ENCODE results near the gene TBC1D3B. TPM values are rescaled to one million over a fixed set of nuclear protein-coding genes. Genes with fewer than 3 reads are reported as not detected.
"Not testable (repeated sequence)": the region's sequence is repeated elsewhere in the genome, so short reads cannot be mapped to it uniquely, and the experiment has no call there.

TBC1D3B gene
- polyA plus RNA-seq, 4 donors = 4.5 to 22.6 (median 12.3) TPM

DNA sequence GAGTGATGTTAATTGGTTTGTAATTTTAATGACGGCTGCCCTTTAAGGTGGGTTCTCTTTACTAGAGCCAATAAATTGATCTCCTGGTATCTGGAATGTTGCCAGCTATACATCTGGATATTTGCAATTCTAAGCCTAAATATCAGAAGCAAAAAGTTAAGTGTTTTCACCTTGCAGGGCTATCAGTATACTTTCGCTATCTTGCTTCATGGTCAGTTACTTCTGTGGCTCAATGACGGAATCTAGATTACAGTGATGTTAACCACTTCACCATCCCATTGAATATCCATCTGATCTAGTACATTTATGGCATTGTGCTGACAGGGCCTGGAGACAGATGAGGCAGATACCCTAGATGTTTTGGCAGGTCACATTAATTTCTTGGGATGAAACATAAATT, 44.5 kb downstream of the TBC1D3B start:
- DNase-seq (ENCODE audit: low read depth in 4 of 4, low spot score in 2 of 4) = no peak

DNA sequence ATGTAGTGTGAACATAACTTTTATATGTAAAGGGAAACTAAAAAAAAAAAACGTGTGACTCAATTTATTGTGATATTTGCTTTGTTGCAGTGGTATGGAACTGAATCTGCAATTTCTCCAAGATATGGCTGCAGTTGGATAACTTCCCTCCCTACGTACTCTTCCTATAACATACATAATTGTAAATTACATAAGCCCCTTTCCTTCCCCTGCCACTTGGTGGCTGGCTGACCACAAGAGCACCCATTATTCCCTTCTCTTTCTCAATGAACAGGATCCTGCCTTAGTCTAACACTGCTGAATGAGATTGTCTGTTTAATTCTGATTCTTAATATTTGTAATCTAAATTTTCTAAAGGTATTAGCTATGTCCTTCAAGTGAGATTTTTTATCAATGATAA, 45.0 kb downstream of the TBC1D3B start:
- no peak for DNase-seq (ENCODE audit: low read depth in 4 of 4, low spot score in 2 of 4)

DNA sequence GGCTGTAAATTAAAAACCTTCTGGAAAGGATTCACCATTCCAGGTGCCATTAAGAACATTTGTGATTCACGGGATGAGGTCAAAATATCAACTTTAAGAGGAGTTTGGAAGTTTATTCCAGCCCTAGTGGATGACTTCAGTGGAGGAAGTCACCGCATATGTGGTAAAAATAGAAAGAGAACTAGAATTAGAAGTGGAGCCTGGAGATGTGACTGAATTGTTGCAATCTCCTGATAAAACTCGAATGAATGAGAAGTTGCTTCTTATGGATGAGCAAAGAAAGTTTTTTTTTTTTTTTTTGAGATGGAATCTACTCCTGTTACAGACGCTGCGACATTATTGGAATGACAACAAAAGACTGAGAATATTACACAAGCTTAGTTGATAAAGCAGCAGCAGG, 46.1 kb downstream of the TBC1D3B start:
- DNase-seq (ENCODE audit: low read depth in 4 of 4, low spot score in 2 of 4) = no peak

DNA sequence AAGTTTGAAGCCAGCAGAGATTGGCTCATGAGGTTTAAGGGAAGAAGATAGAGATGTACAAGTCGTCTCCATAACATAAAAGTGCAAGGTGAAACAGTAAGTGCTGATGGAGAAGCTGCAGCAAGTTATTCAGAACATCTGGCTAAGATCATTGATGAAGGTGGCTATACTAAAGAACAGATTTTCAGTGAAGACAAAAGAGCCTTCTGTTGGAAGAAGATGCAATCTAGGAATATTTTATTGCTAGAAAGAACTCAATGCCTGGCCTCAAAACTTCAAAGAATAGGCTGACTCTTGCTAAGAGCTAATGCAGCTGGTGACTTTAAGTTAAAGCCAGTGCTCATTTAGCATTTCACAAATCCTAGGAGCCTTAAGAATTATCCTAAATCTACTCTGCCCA, 46.8 kb downstream of the TBC1D3B start:
- no peak for DNase-seq (ENCODE audit: low read depth in 4 of 4, low spot score in 2 of 4)

DNA sequence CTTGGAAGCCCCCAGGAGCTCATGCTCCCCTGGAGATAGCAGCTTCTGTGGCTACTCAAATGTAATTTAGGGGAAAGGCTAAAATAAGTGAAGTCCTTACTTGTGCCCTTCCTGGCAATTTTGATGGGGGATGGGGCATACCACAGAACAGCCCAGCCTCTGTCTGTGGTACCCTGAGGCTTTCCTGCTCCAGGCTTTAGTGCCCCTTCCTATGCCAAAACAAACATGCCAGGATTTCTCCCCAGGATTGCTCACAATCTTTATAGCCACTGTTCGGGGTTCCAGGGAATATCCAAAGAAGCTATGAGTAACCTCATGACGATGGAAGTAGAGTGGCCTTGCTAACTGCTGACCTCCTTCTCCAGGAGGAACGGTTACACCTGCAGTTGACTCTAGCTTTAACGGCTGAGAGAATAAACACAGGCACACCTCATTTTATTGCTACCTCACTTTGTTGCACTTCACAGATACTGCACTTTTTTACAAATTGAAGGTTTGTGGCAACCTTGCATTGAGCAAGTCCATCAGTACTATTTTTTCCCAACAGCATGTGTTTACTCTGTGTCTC, 47.9 kb downstream of the TBC1D3B start:
- DNase-seq (ENCODE audit: low read depth in 4 of 4, low spot score in 2 of 4) = no peak

DNA sequence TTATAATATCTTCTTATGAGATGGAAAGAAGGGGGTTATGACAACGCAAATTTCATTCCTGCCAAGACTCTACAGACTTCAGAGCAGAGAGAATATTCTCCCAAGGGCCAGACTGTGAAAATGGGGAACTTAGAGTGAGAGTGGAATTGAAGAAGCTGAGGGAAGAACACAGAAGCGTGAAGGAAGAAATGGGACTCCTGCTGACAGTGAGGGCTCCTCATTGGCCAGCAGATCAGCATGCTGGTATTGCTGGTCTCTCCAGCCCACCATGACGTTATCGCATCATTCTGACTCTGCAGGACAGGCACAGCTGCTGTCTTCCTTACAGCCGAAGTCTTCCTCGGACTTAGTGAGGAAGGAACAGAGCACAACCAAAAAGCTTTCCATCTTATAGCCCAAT, 48.5 kb downstream of the TBC1D3B start:
- no peak for DNase-seq (ENCODE audit: low read depth in 4 of 4, low spot score in 2 of 4)

DNA sequence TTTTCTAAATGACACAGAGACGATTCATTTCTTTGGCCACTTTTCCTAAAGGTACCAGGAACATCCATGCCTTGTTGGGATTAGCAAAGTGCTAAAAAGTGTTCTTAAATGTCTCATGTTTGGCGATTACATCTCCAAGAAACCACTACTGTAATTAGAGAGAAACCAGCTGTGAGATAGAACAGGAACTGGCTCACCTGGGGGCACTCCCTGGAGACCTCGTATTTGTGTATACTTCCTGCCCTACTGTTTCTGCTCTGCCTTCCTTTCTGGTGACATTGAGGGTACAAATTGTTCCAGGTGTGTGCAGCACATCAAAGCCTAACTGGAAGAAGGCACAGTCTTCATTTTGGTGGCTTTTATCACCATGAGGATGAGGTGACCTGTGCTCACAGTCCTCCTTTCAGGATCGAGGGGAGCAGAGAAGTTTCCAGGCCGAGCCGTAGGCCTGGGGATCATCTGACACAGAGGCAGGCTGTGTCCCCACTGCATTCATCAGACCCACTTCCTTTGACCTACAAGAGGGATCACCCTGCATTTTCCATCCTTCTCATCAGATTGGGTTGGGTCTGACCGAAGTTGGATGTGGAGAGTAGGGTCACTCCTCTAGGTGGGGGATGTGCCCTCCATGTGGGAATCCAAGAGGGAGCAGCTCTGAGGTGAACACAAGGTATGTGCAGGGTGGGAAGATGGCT, 49.1 kb downstream of the TBC1D3B start:
- no peak for DNase-seq (ENCODE audit: low read depth in 4 of 4, low spot score in 2 of 4)

DNA sequence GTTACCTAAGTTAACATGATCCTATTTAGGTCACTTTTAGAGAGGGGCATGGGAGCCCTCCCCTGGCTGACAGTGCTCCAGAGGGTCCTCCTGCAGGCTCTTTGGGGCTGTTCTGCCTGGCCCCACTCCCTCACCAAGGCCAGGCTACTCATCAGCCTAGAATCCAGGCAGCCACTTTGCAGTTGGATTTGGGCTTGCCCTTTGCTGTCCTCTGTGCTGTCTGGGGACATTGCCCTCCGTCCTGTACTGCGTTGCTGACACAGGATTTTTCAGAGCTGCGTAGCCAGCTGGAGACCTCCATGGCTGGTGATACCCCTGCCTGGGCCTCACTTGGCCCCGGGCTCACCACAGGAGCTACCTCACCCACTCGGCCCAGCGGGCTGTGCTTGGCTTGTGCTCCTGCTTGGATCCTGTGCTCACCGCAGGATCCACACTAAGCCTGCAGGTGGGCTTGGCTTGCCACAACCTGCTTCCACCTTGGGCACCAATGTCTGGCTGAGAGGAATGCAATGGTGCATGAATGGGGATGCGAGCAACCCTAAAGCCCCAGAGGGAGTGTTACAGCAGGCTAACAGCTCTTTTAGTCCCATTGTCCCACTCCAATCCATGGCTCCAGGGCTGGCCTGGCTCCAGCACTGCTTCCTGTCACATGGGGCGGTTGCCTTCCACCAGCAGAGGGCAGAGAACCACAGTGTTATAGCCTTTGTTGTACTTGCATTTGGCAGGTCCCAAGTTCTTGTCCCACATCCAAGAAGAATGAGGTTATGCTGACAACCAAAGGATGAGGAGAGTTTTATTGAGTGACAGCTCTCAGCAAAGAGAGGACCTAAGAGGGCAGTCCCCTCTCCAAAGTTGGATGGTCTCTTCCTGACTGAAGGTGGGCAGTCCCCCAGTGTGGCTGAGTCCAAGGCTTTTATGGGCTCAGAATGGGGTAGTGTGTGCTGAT, 51.3 kb downstream of the TBC1D3B start:
- no peak for DNase-seq (ENCODE audit: low read depth in 4 of 4, low spot score in 2 of 4)

DNA sequence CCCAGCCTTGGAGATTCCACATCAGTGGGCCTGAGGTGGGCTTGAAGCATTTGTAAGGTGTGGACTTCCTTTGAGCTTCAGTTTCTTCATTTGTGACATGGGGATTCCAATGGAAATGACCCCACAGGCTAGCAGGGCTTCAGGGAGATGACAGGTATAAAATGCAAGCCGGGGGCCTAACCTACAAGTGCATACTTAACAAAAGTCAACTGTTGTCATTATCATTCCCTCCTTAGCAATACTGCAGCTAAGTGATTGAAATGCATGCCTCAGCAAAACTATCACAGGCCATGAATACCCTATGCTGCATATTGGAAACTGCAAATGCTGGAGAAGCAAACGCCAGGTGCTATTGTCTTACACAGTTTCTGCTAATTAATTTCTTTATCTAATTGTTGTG, 53.0 kb downstream of the TBC1D3B start:
- DNase-seq (ENCODE audit: low read depth in 4 of 4, low spot score in 2 of 4) = no peak

DNA sequence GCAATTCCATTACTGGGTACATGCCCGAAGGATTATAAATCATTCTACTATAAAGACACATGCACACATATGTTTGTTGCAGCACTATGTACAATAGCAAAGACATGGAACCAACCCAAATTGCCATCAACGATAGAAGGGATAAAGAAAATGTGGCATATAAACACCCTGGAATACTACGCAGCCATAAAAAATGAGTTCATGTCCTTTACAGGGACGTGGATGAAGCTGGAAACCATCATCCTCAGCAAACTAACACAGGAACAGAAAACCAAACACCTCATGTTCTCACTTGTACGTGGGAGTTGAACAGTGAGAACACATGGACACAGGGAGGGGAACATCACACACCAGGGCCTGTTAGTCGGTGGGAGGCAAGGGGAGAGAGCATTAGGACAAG, 55.3 kb downstream of the TBC1D3B start:
- DNase-seq (ENCODE audit: low read depth in 4 of 4, low spot score in 2 of 4) = not testable (repeated sequence)

DNA sequence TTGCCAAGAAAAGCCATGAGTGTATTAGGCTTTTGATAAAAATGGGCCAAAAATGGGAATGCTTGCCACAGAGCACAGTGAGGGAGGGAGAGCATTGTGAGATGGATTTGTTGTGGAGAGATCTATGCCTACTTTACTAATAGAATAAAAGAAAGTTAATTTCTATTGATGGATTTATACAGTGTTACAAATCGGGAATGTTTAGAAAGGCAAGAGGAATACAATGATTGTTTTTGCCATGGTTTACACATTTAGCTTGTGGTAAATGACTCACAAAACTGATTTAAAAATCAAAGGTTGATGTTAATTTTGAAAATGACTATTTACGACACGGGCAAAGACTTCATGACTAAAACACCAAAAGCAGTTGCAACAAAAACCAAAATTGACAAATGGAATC, 56.2 kb downstream of the TBC1D3B start:
- no peak for DNase-seq (ENCODE audit: low read depth in 4 of 4, low spot score in 2 of 4)

DNA sequence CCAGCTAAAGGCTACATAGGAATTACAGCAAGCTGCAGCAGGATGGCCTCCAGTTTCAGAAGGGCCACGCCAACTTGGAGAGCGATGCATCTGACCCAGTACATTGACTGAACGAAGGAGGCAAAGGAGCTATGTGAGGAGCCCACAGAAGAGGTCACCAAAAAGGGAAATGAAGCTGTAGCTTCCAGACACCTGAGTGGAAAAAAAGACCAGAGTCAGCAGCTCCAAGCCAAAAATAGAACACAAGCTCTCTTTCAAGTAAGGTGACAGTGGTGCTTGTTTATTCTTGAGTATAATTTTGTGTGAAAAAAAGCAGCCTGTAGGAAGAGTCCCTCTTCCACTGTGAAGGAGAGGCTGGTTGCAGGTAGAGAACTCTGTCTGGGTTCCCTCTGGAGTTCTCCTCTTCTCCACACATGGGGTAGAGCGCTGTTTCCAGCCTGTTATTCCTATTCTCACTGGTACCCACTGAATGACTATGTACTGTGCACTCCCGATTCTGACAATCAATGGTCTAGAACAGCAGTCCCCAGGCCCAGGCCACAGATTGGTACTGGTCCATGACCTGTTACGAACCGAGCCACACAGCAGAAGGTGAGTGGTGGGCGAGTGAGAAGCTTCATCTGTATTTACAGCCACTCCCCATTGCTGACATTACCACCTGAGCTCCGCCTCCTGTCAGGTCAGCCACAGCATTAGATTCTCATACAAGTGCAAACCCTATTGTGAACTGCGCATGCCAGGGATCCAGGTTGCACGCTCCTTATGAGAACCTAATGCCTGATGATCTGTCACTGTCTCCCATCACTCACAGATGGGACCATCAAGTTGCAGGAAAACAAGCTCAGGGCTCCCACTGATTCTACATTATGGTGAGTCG, 57.7 kb downstream of the TBC1D3B start:
- DNase-seq (ENCODE audit: low read depth in 4 of 4, low spot score in 2 of 4) = no peak

DNA sequence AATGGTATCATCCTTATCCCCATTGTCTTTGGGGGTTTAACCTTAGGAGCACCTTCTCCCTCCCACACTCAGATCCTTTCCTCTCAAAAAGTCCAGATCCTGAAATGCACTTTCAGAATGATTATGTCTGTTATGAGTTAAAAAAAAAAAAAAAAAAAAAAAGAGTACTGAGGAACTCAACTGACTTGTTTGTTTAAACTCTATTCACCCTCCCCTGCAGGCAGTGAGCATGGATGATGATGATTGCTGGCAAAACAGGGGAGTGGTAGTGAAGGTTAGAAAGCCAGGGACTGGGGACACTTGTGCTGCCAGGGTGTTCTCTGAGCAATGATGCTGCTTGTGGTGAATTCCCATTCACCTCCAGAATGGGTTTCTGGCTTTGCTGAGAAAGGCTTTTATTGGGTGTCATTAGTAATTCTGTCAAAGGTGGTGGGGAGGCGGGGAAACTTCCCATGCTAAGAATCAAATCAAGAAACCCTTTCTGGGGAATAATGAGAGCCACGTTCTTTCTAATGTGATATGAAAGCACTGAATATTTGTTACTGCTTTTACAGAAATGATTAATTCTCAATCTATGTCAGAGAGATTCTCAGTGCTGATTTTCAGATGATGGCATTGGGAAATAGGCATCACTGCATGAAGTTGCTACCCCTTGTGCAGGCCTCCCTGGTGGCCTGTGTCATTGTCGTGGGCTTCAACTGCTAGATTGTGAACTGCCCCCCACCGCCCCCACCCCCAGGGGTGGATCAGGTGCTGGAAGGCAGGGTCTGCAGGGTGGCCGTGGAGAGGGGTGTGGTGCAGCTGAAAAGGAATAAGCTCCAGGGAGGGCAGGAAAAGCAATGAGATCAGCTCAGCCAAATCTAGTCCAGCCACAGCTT, 58.7 kb downstream of the TBC1D3B start:
- no peak for DNase-seq (ENCODE audit: low read depth in 4 of 4, low spot score in 2 of 4)

Other genes with a start within 250 kb of the TBC1D3B start
- 1 to 10 TPM; 2.2 to 4.3 (median 2.5) TPM for gene RDM1, start 245.9 kb downstream of the TBC1D3B start, polyA plus RNA-seq (ENCODE audit: insufficient read length in 4 of 4)
- gene LYZL6, start 232.9 kb downstream of the TBC1D3B start, polyA plus RNA-seq (ENCODE audit: insufficient read length in 4 of 4) = not detected
- gene CCL16, start 195.1 kb downstream of the TBC1D3B start, polyA plus RNA-seq (ENCODE audit: insufficient read length in 4 of 4) = under 1 TPM; 0.14 to 0.57 (median 0.27) TPM
- gene CCL14, start 189.9 kb downstream of the TBC1D3B start, polyA plus RNA-seq (ENCODE audit: insufficient read length in 4 of 4) = 10 to 100 TPM; 14.6 to 23.0 (median 18.3) TPM
- 1 to 10 TPM; 5.9 to 8.2 (median 6.6) TPM for gene CCL15, start 175.1 kb downstream of the TBC1D3B start, polyA plus RNA-seq (ENCODE audit: insufficient read length in 4 of 4)
- gene CCL23, start 158.7 kb downstream of the TBC1D3B start, polyA plus RNA-seq (ENCODE audit: insufficient read length in 4 of 4) = under 1 TPM in 1 of 4 donors, not detected in 3; 0.30 TPM
- not detected for gene CCL18, start 112.4 kb downstream of the TBC1D3B start, polyA plus RNA-seq (ENCODE audit: insufficient read length in 4 of 4)
- 1 to 10 TPM in 3 of 4 donors, not detected in 1; 1.2 to 6.7 (median 2.0) TPM for gene CCL3, start 86.5 kb downstream of the TBC1D3B start, polyA plus RNA-seq (ENCODE audit: insufficient read length in 4 of 4)
- gene CCL4, start 72.8 kb downstream of the TBC1D3B start, polyA plus RNA-seq (ENCODE audit: insufficient read length in 4 of 4) = 1 to 10 TPM in 1 of 4 donors, under 1 TPM in 3; 0.24 to 4.9 (median 0.57) TPM
- 1 to 10 TPM in 3 of 4 donors, under 1 TPM in 1; 0.36 to 1.5 (median 1.1) TPM for gene CCL3L1, start 20.1 kb upstream of the TBC1D3B start, polyA plus RNA-seq (ENCODE audit: insufficient read length in 4 of 4)
- 1 to 10 TPM in 1 of 4 donors, under 1 TPM in 2, not detected in 1; 0.74 to 3.3 (median 0.87) TPM for gene CCL4L2, start 34.4 kb upstream of the TBC1D3B start, polyA plus RNA-seq (ENCODE audit: insufficient read length in 4 of 4)
- gene TBC1D3I, start 87.9 kb upstream of the TBC1D3B start, polyA plus RNA-seq (ENCODE audit: insufficient read length in 4 of 4) = 1 to 10 TPM in 1 of 4 donors, under 1 TPM in 2, not detected in 1; 0.24 to 1.5 (median 0.24) TPM
- not detected for gene TBC1D3G, start 147.2 kb upstream of the TBC1D3B start, polyA plus RNA-seq (ENCODE audit: insufficient read length in 4 of 4)
- not detected for gene TBC1D3H, start 211.8 kb upstream of the TBC1D3B start, polyA plus RNA-seq (ENCODE audit: insufficient read length in 4 of 4)

All from left renal cortex interstitium (tissue), 4 donors.